Activated T-cell treated with anti-CD3 and anti-CD28 coated beads, Interleukin-2, amount 50 U/mL, for 24 hours (primary cell): ENCODE results near the gene BCS1L.

Source experiments
- DNase-seq: peaks from one replicate; pipeline ENCODE4 v3.0.0-alpha.2; 2020
- H3K27ac Mint-ChIP-seq: 2 replicates; pipeline ENCODE4 v1.8.0; 2020; ENCODE audit warnings: mild to moderate bottlenecking, mixed read lengths
- H3K27me3 Mint-ChIP-seq: 2 replicates; pipeline ENCODE4 v1.8.0; 2020; ENCODE audit warnings: mixed read lengths
- H3K36me3 Mint-ChIP-seq: 2 replicates; pipeline ENCODE4 v1.8.0; 2020; ENCODE audit warnings: low read depth, mixed read lengths
- H3K4me1 Mint-ChIP-seq: 2 replicates; pipeline ENCODE4 v1.8.0; 2020; ENCODE audit warnings: low read depth, mixed read lengths
- H3K4me3 Mint-ChIP-seq: 2 replicates; pipeline ENCODE4 v1.8.0; 2020; ENCODE audit warnings: mild to moderate bottlenecking, moderate library complexity, mixed read lengths
- H3K9me3 Mint-ChIP-seq: 2 replicates; pipeline ENCODE4 v1.8.0; 2020; ENCODE audit warnings: mixed read lengths

Gene BCS1L, protein sequence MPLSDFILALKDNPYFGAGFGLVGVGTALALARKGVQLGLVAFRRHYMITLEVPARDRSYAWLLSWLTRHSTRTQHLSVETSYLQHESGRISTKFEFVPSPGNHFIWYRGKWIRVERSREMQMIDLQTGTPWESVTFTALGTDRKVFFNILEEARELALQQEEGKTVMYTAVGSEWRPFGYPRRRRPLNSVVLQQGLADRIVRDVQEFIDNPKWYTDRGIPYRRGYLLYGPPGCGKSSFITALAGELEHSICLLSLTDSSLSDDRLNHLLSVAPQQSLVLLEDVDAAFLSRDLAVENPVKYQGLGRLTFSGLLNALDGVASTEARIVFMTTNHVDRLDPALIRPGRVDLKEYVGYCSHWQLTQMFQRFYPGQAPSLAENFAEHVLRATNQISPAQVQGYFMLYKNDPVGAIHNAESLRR

DNA sequence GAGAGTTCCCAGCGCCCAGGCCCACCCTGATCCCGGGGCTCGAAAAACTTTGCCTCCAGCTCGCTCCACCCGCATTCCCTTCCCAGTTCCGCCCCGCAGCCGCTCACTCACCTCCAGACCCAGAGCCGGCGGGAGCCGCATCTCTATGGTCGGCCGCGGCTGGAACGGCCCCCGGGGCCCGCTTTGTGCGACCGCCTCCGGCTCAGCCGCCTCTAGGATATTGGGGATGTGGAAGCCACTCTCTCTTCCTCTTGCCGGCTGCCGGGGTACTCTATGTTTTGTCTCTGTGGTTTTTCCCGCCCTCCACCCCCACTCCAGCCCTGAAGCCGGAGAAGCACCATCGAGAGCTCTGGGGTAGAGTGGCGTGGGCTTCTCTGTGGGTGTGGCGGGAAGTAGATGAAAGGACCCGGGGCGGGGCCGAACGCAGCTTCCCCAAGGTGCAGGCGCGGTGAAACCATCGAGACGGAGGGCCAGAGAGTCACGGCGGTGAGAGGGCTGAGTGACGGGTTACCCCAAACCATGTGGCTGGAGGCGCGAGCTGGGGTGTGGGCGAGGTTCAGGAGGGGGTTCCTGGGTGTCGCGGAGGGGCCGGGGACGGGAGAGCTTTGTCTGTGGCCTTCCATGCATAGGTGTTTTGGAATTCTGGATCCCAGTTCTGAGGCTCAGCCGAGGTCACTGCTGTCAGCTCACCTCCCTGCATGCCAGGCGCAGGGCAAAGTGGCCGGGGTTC is at the start of gene BCS1L, which contains the start of gene ZNF142:
BCS1L (plus strand) TSS at position 426 of the 730 bp plus-strand sequence. CDS start 1,305 bp downstream, outside the sequence.
ZNF142 (minus strand) TSS at position 366 of the 730 bp plus-strand sequence. CDS start 3,194 bp downstream, outside the sequence.
- H3K27me3 Mint-ChIP-seq: no peaks in the 10 kb centered on the region
- H3K4me1 Mint-ChIP-seq: peaks cover 49% of the 10 kb centered on the region
- H3K9me3 Mint-ChIP-seq: no peaks in the 10 kb centered on the region
- peak; percentile 96 for DNase-seq
- H3K36me3 Mint-ChIP-seq: peaks cover 96% of the 10 kb centered on the region
- peak within 1 kb of the TSS; percentile 97 for H3K4me3 Mint-ChIP-seq
- H3K27ac Mint-ChIP-seq: peak within 1 kb of the TSS; percentile 96

DNA sequence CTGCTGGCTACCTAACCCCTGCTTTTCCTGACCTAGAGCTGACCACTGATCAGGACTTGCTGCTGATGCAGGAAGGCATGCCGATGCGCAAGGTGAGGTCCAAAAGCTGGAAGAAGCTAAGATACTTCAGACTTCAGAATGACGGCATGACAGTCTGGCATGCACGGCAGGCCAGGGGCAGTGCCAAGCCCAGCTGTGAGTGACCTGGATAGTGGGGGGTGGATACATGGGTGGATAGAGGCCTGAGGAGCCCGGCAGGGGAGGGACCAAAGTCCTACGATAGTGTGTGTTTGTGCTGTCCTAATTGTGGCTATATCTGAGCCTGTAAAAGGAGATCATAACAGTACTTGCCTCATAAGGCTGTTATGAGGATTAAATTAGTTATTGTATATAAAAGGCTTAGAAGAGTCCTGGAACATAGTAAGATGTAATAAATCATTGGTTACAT is 43.6 kb upstream of the BCS1L start:
- Mint-ChIP-seq H3K36me3 (no peaks in the 10 kb centered on the region), H3K4me3 (no peak overlapping the region), H3K27me3 (no peaks in the 10 kb centered on the region), H3K9me3 (no peaks in the 10 kb centered on the region), H3K27ac (no peak overlapping the region), H3K4me1 (no peaks in the 10 kb centered on the region)
- DNase-seq: no peak

DNA sequence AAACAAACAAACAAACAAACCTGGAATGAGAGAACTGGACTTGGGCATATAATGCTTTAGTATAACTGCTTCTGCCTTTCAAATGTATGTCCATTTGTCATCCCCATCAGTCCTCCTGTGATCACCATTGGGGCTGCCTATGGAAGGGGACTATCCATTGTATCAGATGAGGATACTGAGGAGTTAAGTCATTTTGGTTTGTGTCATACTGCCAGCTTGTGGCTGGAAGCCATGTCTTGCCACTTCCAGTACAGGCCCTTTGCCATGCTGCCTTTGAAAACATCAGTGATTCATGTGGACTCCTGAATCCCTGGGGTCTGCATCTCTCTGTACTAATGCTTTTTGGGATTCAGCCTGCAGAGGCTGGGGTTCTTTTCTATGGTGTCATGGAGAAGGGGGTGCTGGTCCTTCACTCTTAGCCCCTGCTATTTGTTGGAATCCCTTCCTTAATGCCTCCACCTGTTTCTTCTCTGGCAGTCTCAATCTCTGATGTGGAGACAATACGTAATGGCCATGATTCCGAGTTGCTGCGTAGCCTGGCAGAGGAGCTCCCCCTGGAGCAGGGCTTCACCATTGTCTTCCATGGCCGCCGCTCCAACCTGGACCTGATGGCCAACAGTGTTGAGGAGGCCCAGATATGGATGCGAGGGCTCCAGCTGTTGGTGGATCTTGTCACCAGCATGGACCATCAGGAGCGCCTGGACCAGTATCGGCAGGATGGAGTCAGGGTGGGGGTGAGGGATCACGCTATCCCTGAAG is 41.2 kb upstream of the BCS1L start:
- Mint-ChIP-seq H3K27ac (no peak overlapping the region), H3K4me3 (no peak overlapping the region), H3K9me3 (no peaks in the 10 kb centered on the region), H3K4me1 (no peaks in the 10 kb centered on the region), H3K27me3 (no peaks in the 10 kb centered on the region), H3K36me3 (no peaks in the 10 kb centered on the region)
- no peak for DNase-seq

DNA sequence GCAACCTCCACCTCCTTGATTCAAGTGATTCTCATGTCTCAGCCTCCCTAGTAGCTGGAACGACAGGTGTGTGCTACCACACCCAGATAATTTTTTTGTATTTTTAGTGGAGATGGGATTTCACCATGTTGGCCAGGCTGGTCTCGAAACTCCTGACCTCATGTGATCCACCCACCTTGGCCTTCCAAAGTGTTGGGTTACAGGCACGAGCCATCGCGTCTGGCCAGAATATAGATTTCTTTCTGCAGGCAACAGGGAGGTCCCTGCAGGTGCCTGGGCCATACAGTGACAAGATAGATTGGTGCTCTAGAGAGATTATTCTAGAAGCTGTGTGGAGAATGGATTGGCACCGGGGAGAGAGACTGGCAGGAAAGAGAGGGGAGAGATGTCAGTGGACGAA is 38.5 kb upstream of the BCS1L start:
- Mint-ChIP-seq H3K4me1 (no peaks in the 10 kb centered on the region), H3K4me3 (no peak overlapping the region), H3K9me3 (no peaks in the 10 kb centered on the region), H3K36me3 (no peaks in the 10 kb centered on the region), H3K27me3 (no peaks in the 10 kb centered on the region), H3K27ac (no peak overlapping the region)
- DNase-seq: no peak

DNA sequence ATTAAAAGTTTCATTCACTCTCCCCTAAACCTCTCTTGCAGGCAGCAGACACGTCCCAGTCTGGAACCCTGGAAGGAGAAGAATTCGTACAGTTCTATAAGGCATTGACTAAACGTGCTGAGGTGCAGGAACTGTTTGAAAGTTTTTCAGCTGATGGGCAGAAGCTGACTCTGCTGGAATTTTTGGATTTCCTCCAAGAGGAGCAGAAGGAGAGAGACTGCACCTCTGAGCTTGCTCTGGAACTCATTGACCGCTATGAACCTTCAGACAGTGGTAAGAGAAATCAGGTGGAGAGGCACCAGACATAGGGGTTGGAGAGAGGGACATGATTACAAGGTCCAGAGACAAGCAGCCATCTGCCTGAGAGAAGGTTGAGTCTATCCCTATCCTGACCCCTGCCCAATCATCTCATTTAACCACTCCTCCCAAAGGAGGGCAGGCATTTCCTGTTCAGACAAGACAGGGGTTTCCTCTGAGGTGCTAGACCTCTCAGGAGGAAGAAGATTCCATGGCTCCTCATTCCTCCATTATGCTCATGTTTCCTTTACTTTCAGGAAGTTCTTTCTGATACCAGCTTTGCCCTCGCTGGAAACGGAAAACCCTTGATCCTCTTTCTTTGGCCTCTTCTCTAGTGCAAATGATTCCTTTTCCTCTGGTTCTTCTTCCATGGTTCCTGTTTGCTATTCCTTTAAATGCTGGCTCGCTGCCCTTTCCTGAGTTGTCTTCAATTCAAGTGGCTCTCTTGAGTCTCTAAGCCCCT is 36.7 kb upstream of the BCS1L start:
- DNase-seq: no peak
- Mint-ChIP-seq H3K27me3 (no peaks in the 10 kb centered on the region), H3K36me3 (no peaks in the 10 kb centered on the region), H3K27ac (no peak overlapping the region), H3K9me3 (no peaks in the 10 kb centered on the region), H3K4me1 (peaks cover under 1% of the 10 kb centered on the region), H3K4me3 (no peak overlapping the region)

DNA sequence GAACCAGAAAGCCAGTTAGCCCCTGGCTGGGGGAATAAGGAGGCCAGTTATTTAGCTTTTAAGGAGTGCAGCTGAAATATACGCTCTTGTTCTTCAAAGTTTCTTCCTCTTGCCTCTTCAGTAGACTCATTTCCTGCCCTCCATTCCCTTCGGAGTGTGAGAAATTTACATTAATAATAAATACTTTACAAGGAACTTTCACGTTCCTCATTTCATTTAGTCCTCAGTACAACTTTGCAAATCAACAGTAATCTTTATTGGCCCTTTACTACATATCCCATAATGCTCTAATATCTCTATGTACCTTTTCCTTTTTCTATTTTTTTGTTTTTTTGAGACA is 36.1 kb upstream of the BCS1L start:
- Mint-ChIP-seq H3K4me1 (peaks cover 4% of the 10 kb centered on the region), H3K36me3 (no peaks in the 10 kb centered on the region), H3K9me3 (no peaks in the 10 kb centered on the region), H3K4me3 (no peak overlapping the region), H3K27me3 (no peaks in the 10 kb centered on the region), H3K27ac (no peak overlapping the region)
- no peak for DNase-seq

DNA sequence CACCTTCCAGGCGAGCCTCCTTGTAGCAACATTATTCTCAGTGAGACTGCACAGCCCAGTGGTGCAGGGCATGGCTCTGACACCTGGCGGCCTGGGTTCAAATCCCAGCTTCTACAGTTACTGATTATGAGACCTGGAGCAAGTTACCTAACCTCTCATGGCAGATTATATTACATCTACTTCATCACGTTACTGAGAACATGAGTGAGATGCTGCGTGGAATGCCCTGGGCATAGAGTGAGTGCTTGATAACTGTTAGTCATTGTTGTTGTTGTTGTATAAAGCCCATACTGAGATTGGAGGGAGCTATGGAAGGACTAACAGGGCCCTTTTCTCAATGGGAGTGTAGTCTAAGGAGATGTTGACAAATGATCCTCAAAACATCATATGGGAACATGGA is 33.1 kb upstream of the BCS1L start:
- no peak for DNase-seq
- H3K4me1 Mint-ChIP-seq: peaks cover 4% of the 10 kb centered on the region
- no peaks in the 10 kb centered on the region for H3K9me3 Mint-ChIP-seq
- no peaks in the 10 kb centered on the region for H3K36me3 Mint-ChIP-seq
- H3K27ac Mint-ChIP-seq: no peak overlapping the region
- H3K4me3 Mint-ChIP-seq: no peak overlapping the region
- no peaks in the 10 kb centered on the region for H3K27me3 Mint-ChIP-seq

DNA sequence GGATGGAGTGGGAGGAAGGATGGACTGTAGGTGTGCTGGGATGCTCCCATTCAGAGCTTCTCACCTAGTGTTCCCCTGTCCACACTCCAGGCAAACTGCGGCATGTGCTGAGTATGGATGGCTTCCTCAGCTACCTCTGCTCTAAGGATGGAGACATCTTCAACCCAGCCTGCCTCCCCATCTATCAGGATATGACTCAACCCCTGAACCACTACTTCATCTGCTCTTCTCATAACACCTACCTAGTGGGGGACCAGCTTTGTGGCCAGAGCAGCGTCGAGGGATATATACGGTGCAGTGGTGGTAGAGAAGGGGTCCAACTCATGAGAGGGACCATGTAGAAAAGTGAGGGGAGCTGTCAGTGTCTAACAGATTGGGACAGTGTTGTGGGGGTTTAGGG is 31.5 kb upstream of the BCS1L start:
- H3K27ac Mint-ChIP-seq: no peak overlapping the region
- peaks cover 4% of the 10 kb centered on the region for H3K4me1 Mint-ChIP-seq
- H3K4me3 Mint-ChIP-seq: no peak overlapping the region
- no peaks in the 10 kb centered on the region for H3K27me3 Mint-ChIP-seq
- DNase-seq: no peak
- H3K9me3 Mint-ChIP-seq: no peaks in the 10 kb centered on the region
- H3K36me3 Mint-ChIP-seq: peaks cover 2% of the 10 kb centered on the region

DNA sequence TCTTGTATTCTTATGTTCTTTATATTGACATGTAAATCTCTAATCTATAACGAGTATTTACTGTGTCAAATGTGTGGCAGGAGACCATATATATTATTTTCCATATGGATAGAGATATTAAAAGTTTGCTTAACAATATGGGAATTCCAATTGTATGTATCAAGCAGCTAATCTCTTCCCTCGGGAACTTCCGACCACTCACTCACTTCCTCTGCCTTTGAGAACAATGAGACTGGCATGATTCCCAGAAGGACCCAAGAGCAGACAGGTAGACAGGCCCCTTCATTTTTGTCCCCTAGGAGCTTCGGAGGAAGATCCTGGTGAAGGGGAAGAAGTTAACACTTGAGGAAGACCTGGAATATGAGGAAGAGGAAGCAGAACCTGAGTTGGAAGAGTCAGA is 27.6 kb upstream of the BCS1L start:
- Mint-ChIP-seq H3K4me3 (no peak overlapping the region), H3K4me1 (peaks cover 4% of the 10 kb centered on the region), H3K36me3 (peaks cover 39% of the 10 kb centered on the region), H3K9me3 (no peaks in the 10 kb centered on the region), H3K27ac (no peak overlapping the region), H3K27me3 (no peaks in the 10 kb centered on the region)
- DNase-seq: no peak

DNA sequence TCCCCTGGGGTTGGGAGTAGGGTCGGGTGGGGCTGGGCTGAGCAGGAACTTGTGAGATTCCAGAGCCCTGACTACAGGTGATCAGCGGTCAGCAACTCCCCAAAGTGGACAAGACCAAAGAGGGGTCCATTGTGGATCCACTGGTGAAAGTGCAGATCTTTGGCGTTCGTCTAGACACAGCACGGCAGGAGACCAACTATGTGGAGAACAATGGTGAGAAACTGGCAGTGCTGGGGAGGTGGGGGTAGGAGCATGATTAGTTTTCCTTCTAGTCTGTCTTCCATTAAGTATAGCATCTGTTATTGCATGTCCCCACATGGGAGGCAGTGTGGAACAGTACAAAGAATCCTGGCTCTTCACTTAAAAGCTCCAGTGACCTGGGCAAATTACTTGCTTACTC is 23.8 kb upstream of the BCS1L start:
- Mint-ChIP-seq H3K27ac (peak overlapping the region; percentile 56), H3K4me1 (no peaks in the 10 kb centered on the region), H3K27me3 (no peaks in the 10 kb centered on the region), H3K36me3 (peaks cover 78% of the 10 kb centered on the region), H3K4me3 (no peak overlapping the region), H3K9me3 (no peaks in the 10 kb centered on the region)
- no peak for DNase-seq

DNA sequence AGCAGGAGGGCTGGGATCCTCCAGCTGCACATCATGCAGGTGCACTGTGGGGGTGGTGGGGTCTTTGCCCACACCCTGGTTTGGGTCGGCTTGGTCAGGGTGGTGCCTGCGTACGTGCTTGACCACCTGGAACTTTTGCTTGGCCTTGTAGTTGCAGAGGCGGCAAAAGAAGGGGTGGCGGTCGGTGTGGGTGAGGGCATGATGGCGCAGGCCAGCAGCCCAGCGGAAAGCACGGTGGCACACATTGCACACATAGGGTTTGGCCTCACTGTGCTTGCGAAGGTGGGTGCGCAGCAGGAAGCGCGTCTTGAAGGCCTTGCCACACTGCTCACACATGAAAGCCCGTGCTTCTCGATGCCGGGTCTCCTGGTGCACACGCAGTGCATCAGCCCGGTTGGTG is 21.1 kb upstream of the BCS1L start:
- DNase-seq: no peak
- Mint-ChIP-seq H3K4me3 (no peak overlapping the region), H3K9me3 (no peaks in the 10 kb centered on the region), H3K27ac (no peak overlapping the region), H3K4me1 (no peaks in the 10 kb centered on the region), H3K36me3 (peaks cover 98% of the 10 kb centered on the region), H3K27me3 (no peaks in the 10 kb centered on the region)

DNA sequence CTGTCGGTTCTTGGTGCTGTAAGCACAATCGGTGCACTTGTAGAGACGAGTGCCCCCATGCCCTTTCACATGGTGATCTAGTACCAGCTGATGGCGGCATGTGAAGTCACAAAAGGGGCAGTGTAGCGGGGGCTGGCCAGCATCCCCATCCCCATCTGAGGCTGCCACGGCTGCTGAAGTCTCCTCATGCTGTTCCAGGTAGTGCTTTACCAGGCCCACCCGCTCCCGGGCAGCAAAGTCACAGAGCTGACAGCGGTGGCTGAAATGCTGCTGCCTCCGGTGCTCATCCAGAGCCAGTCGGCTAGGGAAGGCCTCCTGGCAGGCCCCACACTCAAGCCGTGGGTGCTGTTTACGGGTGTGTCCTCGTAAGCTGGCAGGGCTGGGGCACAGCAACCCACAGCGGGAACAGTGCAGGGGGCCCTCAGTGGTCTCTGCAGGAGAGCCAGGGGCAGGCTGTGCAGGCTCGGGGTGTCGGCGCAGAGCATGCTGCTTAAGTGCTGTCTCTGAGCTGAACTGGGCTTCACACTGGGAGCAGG is 17.3 kb upstream of the BCS1L start:
- Mint-ChIP-seq H3K4me3 (no peak overlapping the region), H3K27ac (no peak overlapping the region), H3K27me3 (no peaks in the 10 kb centered on the region), H3K4me1 (no peaks in the 10 kb centered on the region), H3K36me3 (peaks cover 96% of the 10 kb centered on the region), H3K9me3 (no peaks in the 10 kb centered on the region)
- no peak for DNase-seq

DNA sequence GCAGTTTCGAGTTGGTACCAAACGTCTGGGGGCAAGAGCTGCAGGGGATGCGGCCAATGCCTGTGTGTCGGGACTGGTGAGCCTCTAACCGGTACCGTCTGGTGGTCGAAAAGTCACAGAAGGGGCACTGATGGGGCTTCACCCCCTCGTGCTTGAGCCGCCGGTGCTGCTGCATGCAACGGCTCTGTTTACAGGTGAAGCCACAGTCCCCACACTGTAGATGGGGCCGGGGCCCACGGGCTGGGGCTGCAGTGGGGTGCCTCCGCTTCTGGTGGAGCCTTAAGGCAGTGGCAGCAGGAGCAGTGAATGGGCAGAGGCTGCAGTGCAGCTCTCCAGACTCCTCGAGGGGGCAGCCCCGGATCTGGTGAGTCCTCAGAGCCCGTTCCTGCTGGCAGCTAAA is 16.7 kb upstream of the BCS1L start:
- no peak overlapping the region for H3K4me3 Mint-ChIP-seq
- peaks cover 2% of the 10 kb centered on the region for H3K4me1 Mint-ChIP-seq
- DNase-seq: no peak
- H3K27me3 Mint-ChIP-seq: no peaks in the 10 kb centered on the region
- H3K27ac Mint-ChIP-seq: no peak overlapping the region
- H3K9me3 Mint-ChIP-seq: no peaks in the 10 kb centered on the region
- peaks cover 96% of the 10 kb centered on the region for H3K36me3 Mint-ChIP-seq

DNA sequence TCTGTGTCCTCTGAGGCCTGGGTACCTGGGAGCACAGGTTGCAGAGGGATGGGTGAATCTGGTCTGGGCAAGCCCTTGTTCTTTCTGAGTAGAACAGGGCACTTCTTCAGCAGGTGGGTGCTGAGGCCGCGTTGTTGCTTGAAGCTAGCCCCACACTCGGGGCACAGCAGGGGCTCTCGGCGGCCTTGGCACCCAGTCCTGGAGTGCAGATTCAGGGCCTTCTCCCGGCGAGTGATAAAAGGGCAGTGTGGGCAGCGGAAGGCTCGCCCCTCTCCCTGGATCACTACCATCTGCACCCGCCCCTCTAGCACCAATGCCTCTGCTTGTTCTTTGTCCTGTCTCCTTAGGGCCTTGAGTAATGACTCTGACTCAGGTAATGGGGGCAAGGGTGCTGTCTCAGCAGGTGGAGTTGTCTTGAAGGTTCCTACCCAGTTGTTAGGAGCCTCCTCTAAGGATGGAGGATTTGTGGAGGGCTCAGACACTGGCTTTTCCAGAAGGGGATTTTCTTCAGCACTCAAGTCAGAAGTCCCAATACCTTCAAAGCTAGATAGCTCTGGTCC is 15.7 kb upstream of the BCS1L start:
- H3K27me3 Mint-ChIP-seq: no peaks in the 10 kb centered on the region
- H3K9me3 Mint-ChIP-seq: no peaks in the 10 kb centered on the region
- DNase-seq: no peak
- peaks cover 10% of the 10 kb centered on the region for H3K4me1 Mint-ChIP-seq
- no peak overlapping the region for H3K4me3 Mint-ChIP-seq
- H3K27ac Mint-ChIP-seq: no peak overlapping the region
- peaks cover 96% of the 10 kb centered on the region for H3K36me3 Mint-ChIP-seq
